Right ventricle myocardium inferior (tissue), 1 donor: ENCODE data around the gene ZBTB25. TPM values are rescaled to one million over a fixed set of nuclear protein-coding genes. Genes with fewer than 3 reads are reported as not detected.

Experiments used
- ATAC-seq: fragments of 200-7000 bp; cut with Tn5 transposase; one replicate; pipeline ENCODE4 v1.9.1; 2020; ENCODE audit warnings: mild to moderate bottlenecking, moderate library complexity
- DNase-seq: peaks from one replicate; pipeline ENCODE4 v3.0.0; 2021; ENCODE audit errors: missing footprints
- intact Hi-C: fragments of 100-400 bp; cut with DNase I; formaldehyde crosslinking; loops from one replicate; pipeline ENCODE4 v1.11.0; 2022
- total RNA-seq: library from RNA; stranded (reverse); fragmentation: NEBNext Ultra II Directional; extraction: Animal tissue kit (Norgen Biotek cat#: 25700); gene quantifications from one replicate; pipeline ENCODE4 v1.2.1, GENCODE V29; 2021
- donor health status: DM: no; HTN: yes; CAD: no; lungs with severe emphysema.

ZBTB25 gene
- total RNA-seq, 1 donor from 2014 or later = 17.6 TPM

DNA sequence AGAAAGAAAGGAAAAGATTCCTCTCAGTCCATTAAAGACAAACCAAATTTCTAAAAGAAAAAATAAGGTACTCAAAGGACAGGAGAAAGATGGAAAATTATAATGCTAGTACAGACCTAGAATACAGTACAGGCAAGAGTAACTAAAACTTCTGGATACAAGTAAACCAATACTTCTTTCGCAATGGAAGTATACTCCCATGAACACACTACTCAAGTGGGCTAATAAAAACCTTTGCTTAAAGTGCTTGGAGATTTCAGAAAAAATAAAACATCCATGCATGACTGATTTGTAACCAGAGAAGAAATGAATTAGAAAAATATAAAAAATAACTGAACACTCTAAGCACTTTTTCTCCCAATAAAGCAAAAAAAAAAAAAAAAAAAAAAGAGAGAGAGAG, 3.5 kb downstream of the ZBTB25 start:
- intact Hi-C loops = loop anchor here (10.0 kb wide), 1 partner anchor 155 kb away; no protein-coding TSS in a partner anchor
- ATAC-seq (no peak), DNase-seq (no peak)

DNA sequence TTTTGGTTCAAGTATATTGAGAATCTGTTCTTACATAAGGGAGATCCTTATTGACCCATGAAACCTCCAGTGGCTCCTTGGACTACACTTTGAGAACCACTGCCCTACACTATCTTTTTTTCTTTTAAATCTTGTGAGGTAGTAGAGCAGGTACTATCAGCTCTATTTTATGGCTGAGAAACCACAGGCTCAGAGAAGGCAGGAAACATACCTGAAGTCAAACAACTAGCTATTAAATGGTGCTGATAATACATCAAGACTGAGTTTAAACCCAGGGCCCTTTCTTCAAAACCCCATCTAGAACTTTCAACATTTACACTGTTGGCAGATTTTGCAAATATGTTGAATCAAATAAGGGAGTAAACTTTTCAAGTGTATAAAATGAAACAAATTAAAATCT, 6.9 kb downstream of the ZBTB25 start:
- no peak for DNase-seq
- intact Hi-C loops = no loop called here
- no peak for ATAC-seq

DNA sequence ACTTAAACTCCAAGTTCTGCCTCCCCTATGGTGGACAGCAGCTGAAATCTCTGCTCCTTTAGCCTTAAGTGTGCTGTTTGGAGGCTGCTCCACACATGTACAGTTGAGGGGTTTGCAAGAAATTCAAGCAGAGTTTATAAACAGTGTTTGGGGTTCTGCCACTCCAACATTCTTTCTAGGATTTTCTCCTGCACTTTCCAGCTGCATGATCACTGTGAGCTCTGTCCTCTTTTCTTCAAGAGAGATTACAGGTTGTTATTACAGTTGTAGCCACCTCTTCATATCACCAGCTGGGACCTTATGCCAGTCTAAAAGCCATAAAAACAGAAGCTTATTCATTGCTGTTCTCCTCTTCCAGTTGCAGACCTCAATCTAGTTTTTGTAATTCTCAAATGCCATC, 8.4 kb downstream of the ZBTB25 start:
- no peak for DNase-seq
- no peak for ATAC-seq
- intact Hi-C loops = no loop called here

DNA sequence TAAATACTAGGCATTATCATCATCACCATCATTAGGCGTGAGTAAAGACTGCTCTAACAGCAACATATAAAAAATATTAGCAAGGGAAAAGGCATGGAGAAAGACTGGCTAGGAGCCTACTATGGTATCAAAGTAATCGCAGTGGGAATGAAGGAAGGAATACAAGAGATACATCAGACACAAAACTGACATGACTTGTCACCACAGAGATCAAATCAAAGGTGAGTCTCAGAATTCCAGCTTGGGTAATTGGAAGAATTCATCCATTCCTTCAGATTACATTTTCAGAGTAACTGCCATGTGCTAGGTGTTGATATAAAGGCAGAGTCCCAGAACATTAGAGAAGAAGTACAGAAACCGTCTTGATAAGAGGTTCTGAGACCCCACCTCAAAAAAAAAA, 10.2 kb downstream of the ZBTB25 start:
- no peak for DNase-seq
- no peak for ATAC-seq
- intact Hi-C loops = no loop called here

DNA sequence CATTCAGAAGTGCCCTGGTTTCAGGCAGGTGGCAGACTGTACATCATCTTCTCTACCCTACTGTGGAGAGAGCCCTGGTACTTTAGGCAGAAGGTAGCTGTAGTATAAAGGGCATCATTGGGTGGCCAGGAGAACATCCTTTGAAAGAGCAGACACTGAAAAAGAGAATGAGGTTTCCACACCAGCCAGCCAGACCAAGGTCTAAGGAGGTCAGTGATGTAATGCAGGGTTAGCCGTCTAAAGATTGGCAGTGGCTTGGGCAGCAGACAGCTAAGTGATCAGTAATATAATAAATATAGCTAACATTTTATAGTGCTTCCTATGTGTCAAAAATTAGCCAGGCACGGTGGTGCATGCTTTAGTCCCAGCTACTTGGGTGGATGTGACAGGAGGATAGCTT, 12.0 kb downstream of the ZBTB25 start:
- no peak for ATAC-seq
- intact Hi-C loops = no loop called here

DNA sequence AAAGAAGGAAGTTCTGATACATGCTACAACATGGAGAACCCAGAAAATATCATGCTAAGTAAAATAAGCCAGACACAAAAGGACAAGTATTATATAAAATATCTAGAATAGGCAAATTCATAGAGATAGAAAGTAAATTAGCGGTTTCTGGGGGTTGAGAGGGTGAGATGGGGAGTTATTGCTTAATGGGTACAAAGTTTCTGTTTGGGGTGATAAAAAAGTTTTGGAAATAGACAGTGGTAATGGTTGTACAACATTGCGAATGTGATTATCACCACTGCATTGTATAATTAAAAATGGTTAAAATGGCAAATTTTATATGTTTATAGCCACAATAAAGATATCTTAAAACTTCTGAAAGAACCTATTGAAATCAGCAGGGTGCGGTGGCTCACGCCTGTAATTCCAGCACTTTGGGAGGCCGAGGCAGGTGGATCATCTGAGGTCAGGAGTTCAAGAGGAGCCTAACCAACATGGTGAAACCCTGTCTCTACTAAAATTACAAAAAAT, 15.0 kb downstream of the ZBTB25 start:
- intact Hi-C loops = no loop called here
- DNase-seq = no peak
- no peak for ATAC-seq

More for the DNA sequence above, 12.0 kb downstream of the ZBTB25 start:
- no peak for DNase-seq

DNA sequence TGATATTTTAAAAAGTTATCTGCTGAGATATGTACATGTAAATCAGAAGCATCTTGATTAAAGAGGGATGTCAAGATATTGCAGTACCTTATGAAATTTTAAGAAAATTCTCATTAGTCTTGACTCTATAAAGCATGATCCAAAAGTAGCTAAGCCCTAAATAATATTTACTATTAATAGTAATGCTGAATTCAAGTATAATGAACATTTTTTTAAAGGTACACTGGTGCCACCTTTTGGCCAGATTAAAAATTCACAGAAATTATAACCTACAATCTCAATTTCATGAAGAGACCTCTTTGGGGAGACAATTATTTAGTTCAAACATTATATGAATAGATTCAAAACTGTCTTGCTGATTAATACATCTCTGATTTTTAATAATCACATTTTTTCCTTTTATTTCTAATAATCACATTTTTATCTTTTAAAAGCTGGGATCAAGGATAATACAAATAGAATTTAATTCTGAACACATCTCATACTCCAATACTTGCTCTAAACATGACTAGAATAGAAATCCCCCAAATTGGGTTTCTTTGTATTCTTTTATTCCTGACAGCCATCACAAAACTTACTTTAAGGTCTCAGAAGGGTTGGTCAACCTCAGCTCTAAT, 24.9 kb downstream of the ZBTB25 start:
- no peak for DNase-seq
- no peak for ATAC-seq
- intact Hi-C loops = loop anchor here (5.0 to 10.0 kb wide), 2 partner anchors 46 to 134 kb away; no protein-coding TSS in a partner anchor

DNA sequence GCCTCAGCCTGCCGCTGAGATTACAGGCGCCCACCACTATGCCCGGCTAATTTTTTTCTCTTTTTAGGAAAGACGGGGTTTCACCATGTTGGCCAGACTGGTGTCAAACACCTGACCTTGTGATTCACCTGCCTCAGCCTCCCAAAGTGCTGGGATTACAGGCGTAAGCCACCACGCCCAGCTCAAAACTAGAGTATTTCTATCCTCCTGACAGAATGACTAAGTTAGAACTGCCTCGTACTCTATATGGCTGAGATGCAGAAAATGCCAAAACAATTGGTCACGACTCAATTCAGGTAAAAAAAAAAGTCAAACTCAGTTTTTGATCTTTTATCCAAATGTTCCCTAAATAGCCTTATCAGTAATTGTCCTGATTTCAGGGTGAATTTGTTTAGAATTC, 27.2 kb downstream of the ZBTB25 start:
- DNase-seq (no peak), ATAC-seq (no peak)
- intact Hi-C loops = loop anchor here (5.0 to 10.0 kb wide), 2 partner anchors 44 to 132 kb away; no protein-coding TSS in a partner anchor

DNA sequence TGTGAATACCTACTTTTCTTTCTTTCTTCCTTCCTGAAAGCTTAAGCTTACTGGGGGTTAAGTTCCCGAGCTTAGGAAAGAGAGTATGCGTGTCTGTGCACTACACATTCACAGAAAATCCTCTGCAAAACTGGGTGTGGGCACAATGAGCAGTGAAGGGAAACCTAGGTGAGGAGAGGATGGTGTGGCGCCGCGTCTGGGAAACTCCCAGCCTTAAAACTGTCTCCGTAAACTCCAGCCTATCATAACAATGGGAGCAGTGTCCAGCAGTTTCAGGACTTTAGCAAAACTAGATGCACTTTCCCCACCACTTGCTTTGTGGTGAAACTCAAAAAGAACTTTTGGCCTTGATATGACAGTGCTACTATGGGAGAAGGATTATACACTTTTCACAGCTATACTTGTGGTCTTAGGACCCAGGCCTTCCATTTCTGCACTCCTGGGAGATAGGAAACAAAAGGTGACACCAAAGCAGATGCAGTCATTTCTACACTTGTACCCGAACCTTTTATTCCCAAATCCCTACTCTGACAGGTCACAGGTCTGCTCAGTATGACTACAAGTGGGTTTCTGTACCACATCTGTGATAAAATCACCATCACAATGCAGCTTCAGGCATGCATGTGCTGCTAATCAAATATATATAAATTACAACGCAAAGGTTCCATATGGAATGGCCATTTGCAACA, 27.9 kb downstream of the ZBTB25 start:
- DNase-seq (no peak), ATAC-seq (no peak)
- intact Hi-C loops = loop anchor here (5.0 to 10.0 kb wide), 2 partner anchors 43 to 131 kb away; no protein-coding TSS in a partner anchor

DNA sequence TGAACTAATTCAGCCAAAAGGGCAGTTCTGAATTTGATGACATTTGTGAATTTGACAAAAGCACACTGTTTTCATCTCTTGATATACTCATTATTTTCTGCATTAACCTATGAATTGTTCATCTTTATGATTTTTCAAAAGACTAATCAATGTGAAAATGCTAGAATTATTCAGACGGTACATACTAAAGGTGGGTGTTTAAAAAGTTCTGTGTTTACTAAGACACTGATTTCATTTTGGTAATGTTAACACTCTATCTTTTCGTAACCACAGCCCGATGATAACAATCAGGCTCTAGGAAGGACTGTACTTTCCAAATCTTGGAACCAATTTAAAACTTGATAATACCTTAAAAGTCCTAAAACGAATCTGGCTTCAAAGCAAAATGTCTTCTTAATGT, 28.9 kb downstream of the ZBTB25 start:
- ATAC-seq = no peak
- no peak for DNase-seq
- intact Hi-C loops = loop anchor here (5.0 to 10.0 kb wide), 2 partner anchors 42 to 130 kb away; no protein-coding TSS in a partner anchor

DNA sequence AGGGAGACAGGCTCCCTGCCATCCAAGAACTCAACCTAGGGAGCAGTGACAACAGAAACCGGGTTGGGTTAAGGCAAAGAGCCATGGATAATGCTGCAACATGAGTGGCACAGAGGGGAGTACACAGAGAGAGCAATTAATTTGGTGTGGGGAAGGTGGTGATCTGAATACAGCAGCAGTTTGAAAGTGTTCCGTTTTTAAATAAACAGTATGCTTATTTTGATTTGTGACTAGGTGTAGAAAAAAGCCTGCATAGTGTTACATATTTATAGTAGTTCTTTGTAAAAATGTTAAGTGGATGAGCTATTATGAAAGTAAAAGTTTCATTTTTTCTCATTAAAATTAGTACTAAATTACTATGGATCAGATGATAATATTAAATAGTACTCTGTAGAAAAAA, 29.6 kb downstream of the ZBTB25 start:
- intact Hi-C loops = loop anchor here (10.0 kb wide), 1 partner anchor 129 kb away; no protein-coding TSS in a partner anchor
- DNase-seq (no peak), ATAC-seq (no peak)

DNA sequence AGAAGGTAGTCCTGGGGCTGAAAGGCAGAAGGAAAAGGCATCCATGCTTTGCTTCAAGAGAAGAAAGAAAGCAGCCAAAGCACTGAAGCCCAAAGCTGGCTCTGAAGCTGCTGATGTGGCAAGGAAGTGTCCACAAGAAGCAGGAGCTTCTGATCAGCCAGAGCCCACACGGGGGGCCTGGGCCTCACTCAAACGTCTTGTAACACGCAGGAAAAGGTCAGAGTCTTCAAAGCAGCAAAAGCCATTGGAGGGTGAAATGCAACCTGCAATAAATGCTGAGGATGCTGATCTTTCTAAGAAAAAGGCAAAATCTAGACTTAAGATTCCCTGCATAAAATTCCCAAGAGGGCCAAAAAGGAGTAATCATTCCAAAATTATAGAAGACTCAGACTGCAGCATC, 35.2 kb downstream of the ZBTB25 start:
- ATAC-seq (no peak), DNase-seq (no peak)
- intact Hi-C loops = no loop called here

DNA sequence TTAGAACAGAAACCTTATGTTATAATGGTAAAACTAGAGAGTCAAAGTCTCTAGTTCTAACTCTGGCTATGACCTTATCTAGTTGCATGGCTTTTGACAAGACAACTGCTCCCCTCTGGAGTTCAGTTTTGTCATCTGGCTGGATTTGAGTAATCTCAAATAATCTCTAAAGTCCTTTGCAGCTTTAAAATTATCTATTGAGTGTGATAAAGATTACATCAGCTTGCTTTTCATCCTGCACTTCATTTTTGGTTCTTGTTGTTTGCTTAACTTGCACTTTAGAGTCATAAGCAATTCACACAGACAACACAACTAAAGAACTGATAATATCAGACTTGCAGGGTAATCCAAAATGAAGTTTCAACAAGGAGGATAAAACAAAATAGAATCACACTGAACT, 36.1 kb downstream of the ZBTB25 start:
- intact Hi-C loops = no loop called here
- DNase-seq (no peak), ATAC-seq (no peak)

DNA sequence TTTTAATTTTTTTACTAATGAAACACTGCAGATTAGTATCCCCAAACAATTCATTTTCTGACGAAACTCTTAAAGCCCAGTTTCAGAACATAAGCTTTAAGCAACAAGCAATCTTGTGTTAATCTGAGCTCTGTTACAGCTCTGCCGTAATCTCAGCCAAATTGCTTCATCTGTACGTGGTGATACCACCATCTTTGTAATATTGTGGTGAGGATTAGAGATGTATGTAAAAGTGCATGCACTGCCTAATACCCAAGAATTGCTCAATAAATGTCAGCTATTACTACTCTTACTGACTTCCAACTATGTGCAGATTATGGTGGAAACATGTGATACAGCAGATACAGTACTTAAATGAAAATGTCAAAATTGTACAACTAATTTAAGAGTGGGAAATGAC, 36.5 kb downstream of the ZBTB25 start:
- intact Hi-C loops = no loop called here
- ATAC-seq = no peak
- no peak for DNase-seq

DNA sequence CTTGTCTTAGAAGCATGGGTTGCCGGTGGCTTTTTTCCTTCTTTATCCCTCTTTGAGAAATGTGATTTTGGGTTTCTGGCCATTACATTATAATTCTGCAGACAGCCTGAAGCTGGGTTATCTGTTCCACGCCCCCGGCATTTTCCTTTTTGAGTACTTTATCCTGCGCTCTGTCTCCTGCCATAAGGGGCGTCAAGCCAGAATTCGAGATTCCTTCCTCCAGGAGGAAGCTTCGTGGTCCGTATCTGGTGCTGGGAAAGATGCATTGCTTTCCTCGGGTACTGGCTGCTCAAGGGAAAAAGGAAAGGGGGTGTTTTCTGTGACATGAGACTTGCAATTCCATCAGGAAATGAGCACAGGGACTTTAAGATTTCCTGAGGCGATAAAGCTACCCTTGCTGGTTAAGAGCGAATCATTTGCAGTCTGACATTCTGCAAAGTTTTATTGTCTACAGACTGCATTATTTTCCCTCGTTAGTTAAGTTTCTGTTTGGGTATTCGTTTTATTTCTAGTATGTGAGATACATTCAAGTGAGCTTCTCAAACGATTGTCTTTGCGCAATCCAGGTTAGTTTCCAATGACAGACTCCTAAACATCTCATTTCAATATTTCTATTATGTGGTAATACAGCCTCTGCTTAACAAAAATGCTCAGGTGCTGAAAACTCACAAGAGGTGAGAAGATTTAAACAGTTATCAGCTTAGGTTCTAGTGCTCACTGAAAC, 37.6 kb downstream of the ZBTB25 start:
- DNase-seq = no peak
- intact Hi-C loops = no loop called here

DNA sequence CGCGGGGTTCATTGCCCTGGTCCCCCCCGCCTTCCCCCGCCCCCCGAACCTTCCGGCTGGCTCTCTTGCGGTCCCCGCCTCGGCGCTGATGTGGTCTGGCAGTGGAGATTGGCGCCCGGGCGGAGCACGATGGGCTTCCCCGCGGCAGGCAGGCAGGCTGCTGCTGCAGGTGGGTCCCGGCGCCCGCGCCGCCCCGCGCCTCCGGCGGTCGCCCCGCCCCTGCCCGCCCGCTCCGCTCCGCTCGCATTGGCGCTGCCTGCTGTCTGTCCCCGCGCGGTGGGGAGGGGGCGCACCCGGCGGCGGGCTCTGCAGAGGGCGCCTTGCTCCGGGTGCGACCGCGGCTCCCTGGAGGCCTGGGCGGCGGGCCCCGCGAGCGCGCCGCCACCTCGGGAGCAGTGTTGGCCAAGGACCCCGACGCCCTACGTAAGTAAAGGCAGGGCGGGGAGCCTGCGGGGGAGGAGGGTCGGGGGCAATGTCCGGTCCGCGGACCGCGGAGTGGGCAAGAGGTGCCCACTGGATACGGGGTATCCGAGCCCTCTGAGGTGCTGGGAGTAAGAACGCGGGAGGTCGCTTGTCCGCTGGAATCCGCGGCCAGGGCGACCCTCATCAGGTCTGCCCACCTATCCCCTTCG, 38.3 kb downstream of the ZBTB25 start, which contains the start of gene AKAP5:
Gene AKAP5 (plus strand): TSS at position 309 of the 632 bp plus-strand sequence. CDS start 2,896 bp downstream, outside the sequence.
- intact Hi-C loops = no loop called here
- ATAC-seq (peak; percentile 86), DNase-seq (peak; percentile 77)

More for the DNA sequence above, 37.6 kb downstream of the ZBTB25 start:
- ATAC-seq = peak; percentile 55

DNA sequence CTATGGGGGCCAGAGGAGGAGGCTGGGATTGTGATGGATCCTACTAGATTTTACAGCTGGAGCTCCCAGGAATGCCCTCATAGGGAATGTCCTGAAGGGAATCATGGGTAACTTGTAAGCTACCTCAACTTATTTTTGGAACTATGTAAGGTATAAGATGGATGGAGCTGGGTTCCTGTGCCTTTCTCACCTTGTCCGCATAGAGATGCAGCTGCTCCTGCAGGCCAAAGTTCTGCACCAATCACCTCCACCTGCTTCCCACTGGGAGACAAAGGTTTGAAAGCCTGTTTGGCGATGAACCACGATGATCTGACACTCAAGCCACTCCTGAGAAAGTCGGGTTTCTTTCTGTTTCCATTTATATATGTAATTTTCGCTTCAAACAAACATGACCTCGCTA, 39.0 kb downstream of the ZBTB25 start:
- intact Hi-C loops = no loop called here
- DNase-seq = no peak
- ATAC-seq = no peak

DNA sequence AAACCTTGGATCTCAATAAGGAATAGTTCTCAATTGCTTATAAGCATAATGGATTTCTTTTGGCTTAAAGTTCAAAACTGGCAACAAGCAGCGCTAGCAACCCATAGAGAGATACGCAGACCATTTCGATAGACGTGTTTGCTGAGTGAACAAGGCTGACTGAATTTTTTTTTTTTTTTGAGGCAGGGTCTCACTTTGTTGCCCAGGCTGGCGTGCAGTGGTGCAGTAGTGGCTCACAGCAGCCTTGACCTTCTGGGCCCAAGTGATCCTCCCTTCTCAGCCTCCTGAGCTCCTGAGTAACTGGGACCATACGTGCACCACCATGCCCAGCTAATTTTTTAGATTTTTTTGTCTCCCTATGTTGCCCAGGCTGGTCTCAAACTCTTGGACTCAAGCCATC, 39.8 kb downstream of the ZBTB25 start:
- intact Hi-C loops = no loop called here
- ATAC-seq (no peak), DNase-seq (no peak)

DNA sequence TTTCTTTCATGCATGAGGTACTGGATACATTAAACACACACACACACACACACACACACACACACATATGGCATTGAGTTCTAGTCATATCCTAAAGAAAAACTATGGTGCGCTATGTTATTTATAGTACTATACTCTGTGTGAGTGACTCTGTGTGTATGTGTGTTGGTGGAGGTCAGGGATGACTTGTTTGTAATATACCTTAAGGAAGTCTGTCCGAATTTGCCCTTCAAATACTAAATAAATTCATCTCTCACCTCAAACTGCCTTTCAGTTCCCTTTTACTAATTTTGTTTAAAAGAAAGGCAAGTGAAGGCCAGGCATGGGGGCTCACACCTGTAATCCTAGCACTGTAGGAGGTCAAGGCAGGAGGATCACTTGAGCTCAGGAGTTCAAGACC, 40.4 kb downstream of the ZBTB25 start:
- intact Hi-C loops = no loop called here
- no peak for DNase-seq
- ATAC-seq = no peak
